ENCODE data around the gene SV2C. TPM values are rescaled to one million over a fixed set of nuclear protein-coding genes. Genes with fewer than 3 reads are reported as not detected.

The SV2C gene
- total RNA-seq, 1 donor from 2014 or later = 17.8 TPM

DNA sequence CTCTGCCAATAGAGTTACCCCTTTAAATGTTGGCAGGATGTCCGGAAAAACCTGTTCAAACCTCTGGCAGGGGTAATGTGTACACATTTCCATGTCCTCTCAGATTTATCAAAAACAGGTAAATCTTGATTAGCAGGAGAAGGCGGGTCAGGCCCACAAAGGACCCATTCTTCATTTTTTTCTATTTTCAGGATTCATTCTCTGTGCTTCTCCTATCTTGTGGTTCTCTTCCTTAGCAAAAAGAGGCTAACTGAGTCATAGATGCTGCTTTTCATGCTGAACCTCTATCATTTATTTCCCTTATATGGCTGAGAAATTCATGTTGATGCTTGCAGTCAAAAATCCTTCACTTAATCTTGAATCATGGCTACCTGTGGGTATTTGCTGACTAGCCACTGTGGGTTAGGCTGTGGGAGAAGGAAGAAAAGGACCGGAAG lies 207.2 kb downstream of the SV2C start:
- Mint-ChIP-seq H3K27me3 (ENCODE audit: unreplicated experiment) (no peaks in the 10 kb centered on the region), H3K27ac (ENCODE audit: unreplicated experiment) (no peak overlapping the region), H3K9me3 (ENCODE audit: unreplicated experiment) (no peaks in the 10 kb centered on the region), H3K36me3 (ENCODE audit: unreplicated experiment) (no peaks in the 10 kb centered on the region), H3K4me1 (ENCODE audit: low read depth, unreplicated experiment) (no peaks in the 10 kb centered on the region), H3K4me3 (ENCODE audit: unreplicated experiment) (no peak overlapping the region)
- TF ChIP-seq, protein P1, sequence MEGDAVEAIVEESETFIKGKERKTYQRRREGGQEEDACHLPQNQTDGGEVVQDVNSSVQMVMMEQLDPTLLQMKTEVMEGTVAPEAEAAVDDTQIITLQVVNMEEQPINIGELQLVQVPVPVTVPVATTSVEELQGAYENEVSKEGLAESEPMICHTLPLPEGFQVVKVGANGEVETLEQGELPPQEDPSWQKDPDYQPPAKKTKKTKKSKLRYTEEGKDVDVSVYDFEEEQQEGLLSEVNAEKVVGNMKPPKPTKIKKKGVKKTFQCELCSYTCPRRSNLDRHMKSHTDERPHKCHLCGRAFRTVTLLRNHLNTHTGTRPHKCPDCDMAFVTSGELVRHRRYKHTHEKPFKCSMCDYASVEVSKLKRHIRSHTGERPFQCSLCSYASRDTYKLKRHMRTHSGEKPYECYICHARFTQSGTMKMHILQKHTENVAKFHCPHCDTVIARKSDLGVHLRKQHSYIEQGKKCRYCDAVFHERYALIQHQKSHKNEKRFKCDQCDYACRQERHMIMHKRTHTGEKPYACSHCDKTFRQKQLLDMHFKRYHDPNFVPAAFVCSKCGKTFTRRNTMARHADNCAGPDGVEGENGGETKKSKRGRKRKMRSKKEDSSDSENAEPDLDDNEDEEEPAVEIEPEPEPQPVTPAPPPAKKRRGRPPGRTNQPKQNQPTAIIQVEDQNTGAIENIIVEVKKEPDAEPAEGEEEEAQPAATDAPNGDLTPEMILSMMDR (IDR thresholded peaks at IDR 0.05; ENCODE audit: partially characterized antibody, unreplicated experiment) = no peak
- DNase-seq = no peak

DNA sequence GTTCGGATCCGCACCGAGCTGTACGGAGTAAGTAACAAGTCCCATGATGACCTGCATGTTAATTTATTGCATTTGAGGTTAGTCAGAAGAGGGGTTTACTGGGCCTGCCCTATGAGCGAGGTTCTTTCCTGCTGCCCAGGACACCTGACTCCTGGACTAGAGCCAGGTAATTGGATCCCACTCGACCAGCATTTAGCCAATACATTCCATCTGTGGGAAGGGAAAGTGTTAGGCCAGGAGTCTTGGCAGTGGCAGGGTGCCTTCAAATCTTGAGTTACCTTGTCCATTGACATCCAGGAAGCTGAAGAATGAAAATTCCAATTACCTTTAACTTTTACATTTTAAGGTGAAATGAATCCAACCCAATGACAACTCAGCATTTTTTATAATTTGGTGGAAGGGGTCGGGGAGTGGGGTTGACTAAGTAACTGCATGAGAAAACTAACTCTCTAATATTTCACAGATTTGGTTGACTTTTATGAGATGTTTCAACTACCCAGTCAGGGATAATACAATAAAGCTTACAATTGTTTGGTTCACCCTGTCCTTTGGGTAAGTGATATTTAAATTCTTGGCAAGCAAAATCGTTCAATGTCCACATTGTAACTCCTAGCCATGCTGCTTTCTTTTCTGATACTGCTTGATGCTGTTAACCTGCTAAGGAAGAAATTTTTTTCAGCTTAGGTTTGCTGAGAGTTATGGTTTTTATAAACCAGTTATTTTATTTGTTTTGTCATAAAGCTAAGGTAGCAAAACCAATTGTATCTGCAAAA lies 208.3 kb downstream of the SV2C start:
- no peak overlapping the region for H3K27ac Mint-ChIP-seq (ENCODE audit: unreplicated experiment)
- DNase-seq = no peak
- TF ChIP-seq, protein P1 (IDR thresholded peaks at IDR 0.05; ENCODE audit: partially characterized antibody, unreplicated experiment) = no peak

DNA sequence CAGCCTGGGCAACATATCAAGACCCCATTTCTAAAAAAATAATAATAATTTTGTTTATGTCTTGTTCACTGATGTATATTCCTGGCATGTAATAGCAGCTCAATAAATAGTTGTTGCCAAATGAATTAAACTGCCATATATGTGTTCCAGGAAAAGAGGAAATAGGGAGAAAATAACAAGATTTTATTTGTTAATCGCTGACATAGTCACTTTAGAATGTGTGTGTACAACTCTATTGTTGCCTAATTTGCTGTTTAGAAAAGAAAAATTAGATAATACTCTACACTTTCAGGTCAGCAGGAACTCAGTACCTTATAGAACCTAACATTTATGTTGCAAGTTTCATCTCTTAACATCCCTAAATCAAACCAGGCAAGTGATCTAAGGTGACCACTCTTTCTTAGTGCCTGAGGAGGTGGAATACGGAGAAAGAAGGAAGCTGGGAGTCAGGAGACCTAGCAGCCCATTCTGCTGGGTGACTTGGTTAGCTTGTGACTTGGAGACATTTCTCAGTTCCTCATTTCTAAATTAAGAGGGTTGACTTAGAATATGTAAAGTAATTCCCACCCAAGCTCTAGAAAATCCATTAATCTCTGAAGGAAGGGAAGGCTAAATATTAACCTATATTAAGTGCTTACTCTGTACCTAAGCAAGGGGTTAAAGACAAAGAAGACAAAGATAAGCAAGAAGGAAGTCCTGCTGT lies 209.6 kb downstream of the SV2C start:
- Mint-ChIP-seq H3K36me3 (ENCODE audit: unreplicated experiment) (no peaks in the 10 kb centered on the region), H3K27me3 (ENCODE audit: unreplicated experiment) (no peaks in the 10 kb centered on the region), H3K4me1 (ENCODE audit: low read depth, unreplicated experiment) (no peaks in the 10 kb centered on the region), H3K4me3 (ENCODE audit: unreplicated experiment) (no peak overlapping the region), H3K27ac (ENCODE audit: unreplicated experiment) (no peak overlapping the region), H3K9me3 (ENCODE audit: unreplicated experiment) (no peaks in the 10 kb centered on the region)
- no peak for DNase-seq
- TF ChIP-seq, protein P1 (IDR thresholded peaks at IDR 0.05; ENCODE audit: partially characterized antibody, unreplicated experiment) = no peak

More for the DNA sequence above, 208.3 kb downstream of the SV2C start:
- Mint-ChIP-seq H3K9me3 (ENCODE audit: unreplicated experiment) (no peaks in the 10 kb centered on the region), H3K36me3 (ENCODE audit: unreplicated experiment) (no peaks in the 10 kb centered on the region), H3K4me3 (ENCODE audit: unreplicated experiment) (no peak overlapping the region), H3K4me1 (ENCODE audit: low read depth, unreplicated experiment) (no peaks in the 10 kb centered on the region), H3K27me3 (ENCODE audit: unreplicated experiment) (no peaks in the 10 kb centered on the region)

DNA sequence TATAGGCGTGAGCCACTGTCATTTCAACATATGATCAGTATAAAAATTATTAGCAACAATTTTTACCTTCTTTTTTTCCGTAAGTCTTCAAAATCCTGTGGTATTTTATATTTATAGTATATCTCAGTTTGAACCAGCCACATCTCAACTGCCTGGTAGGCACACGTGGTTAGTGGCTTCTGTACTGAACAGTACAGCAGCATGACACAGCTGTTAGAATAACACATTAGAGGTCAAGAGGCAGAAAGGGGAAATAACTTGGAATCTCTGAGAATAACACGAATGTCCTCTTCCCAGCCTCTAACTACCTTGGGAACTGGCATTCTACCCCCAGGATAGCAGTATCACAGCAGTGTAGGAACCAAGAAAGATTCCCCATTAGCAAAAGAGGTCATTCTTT lies 211.4 kb downstream of the SV2C start:
- Mint-ChIP-seq H3K4me1 (ENCODE audit: low read depth, unreplicated experiment) (no peaks in the 10 kb centered on the region), H3K27me3 (ENCODE audit: unreplicated experiment) (no peaks in the 10 kb centered on the region), H3K4me3 (ENCODE audit: unreplicated experiment) (no peak overlapping the region), H3K27ac (ENCODE audit: unreplicated experiment) (no peak overlapping the region), H3K9me3 (ENCODE audit: unreplicated experiment) (no peaks in the 10 kb centered on the region), H3K36me3 (ENCODE audit: unreplicated experiment) (no peaks in the 10 kb centered on the region)
- no peak for DNase-seq
- TF ChIP-seq, protein P1 (IDR thresholded peaks at IDR 0.05; ENCODE audit: partially characterized antibody, unreplicated experiment) = no peak

DNA sequence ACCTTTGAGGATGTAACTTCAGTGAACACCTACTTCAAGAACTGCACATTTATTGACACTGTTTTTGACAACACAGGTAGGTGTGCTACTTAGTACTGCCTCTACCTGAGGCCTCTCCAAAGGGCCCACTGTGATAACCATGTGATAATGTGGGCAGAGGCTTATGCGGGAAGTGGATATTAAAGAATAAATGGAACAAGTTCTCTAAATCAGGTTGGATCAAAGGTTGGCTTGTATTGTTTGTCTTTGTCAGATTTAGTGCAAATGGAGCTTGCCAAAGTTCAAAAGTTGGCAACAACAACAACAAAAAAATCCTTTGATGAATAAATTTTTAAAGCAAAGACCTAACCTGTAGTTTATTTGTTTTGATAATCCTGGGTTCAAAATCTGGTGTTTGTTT lies 215.7 kb downstream of the SV2C start:
- Mint-ChIP-seq H3K4me3 (ENCODE audit: unreplicated experiment) (no peak overlapping the region), H3K4me1 (ENCODE audit: low read depth, unreplicated experiment) (no peaks in the 10 kb centered on the region), H3K27ac (ENCODE audit: unreplicated experiment) (no peak overlapping the region), H3K36me3 (ENCODE audit: unreplicated experiment) (peaks cover 4% of the 10 kb centered on the region), H3K9me3 (ENCODE audit: unreplicated experiment) (no peaks in the 10 kb centered on the region), H3K27me3 (ENCODE audit: unreplicated experiment) (no peaks in the 10 kb centered on the region)
- no peak for DNase-seq
- TF ChIP-seq, protein P1 (IDR thresholded peaks at IDR 0.05; ENCODE audit: partially characterized antibody, unreplicated experiment) = no peak

Measured in glutamatergic neuron (in vitro differentiated cells).